RWPE1 (cell line): Measurements from ENCODE around the gene RPP38.

Source experiments
- CTCF ChIA-PET: fragments of 350-600 bp; sonication (Branson Sonifier 250); formaldehyde crosslinking; extraction: SDS; loops from one replicate; lab custom pipeline; 2021; lab: Yijun Ruan, JAX
- POLR2A ChIA-PET: fragments of 400-600 bp; formaldehyde crosslinking; extraction: SDS; loops from one replicate; lab custom pipeline; 2020; ENCODE audit warnings: antibody characterized with exemption; ENCODE audit not compliant: low non-redundant PET; lab: Yijun Ruan, JAX
- DNase-seq: peaks from one replicate; pipeline ENCODE4 v3.0.0; 2012; ENCODE audit warnings: low spot score
- H3K27ac ChIP-seq: fragments of 450-650 bp; 2 replicates; pipeline ENCODE4 v1.5.1; 2017
- CTCF ChIP-seq: fragments of 450-650 bp; conservative IDR thresholded peaks from 2 replicates; pipeline ENCODE4 v1.5.1; 2017; ENCODE audit warnings: low read depth, mild to moderate bottlenecking

Gene RPP38

GRCh38 chr10:15060638-15061037, 36.5 kb upstream of the RPP38 start:
- DNase-seq, result no peak
- ChIA-PET POLR2A (no interaction called here), CTCF (no interaction called here)
- TF ChIP-seq CTCF, result no peak
- H3K27ac ChIP-seq, result no peak overlapping the region

GRCh38 chr10:15067154-15067553, 30.0 kb upstream of the RPP38 start:
- no peak for DNase-seq
- no peak overlapping the region for H3K27ac ChIP-seq
- no peak for TF ChIP-seq CTCF
- ChIA-PET POLR2A (no interaction called here), CTCF (no interaction called here)

- ChIA-PET POLR2A (no interaction called here), CTCF (no interaction called here)
- DNase-seq, result peak; percentile 50
These were observed 28.4 kb upstream of the RPP38 start for GRCh38 chr10:15068802-15069201.

GRCh38 chr10:15069230-15069629, 27.9 kb upstream of the RPP38 start:
- no peak for DNase-seq
- ChIA-PET POLR2A (no interaction called here), CTCF (interaction anchor here (0.6 kb wide), 1 partner anchor 281 kb away, joined by 3 read pairs; no protein-coding TSS in a partner anchor)
- no peak overlapping the region for H3K27ac ChIP-seq
- no peak for TF ChIP-seq CTCF

More at GRCh38 chr10:15068802-15069201, 28.4 kb upstream of the RPP38 start:
- no peak overlapping the region for H3K27ac ChIP-seq
- no peak for TF ChIP-seq CTCF

- DNase-seq, result no peak
- H3K27ac ChIP-seq, result no peak overlapping the region
- no peak for TF ChIP-seq CTCF
- ChIA-PET POLR2A (no interaction called here), CTCF (no interaction called here)
These were observed 24.8 kb upstream of the RPP38 start for GRCh38 chr10:15072358-15072757.

GRCh38 chr10:15075421-15075820, 21.7 kb upstream of the RPP38 start:
- no peak for TF ChIP-seq CTCF
- DNase-seq, result no peak
- ChIA-PET POLR2A (no interaction called here), CTCF (interaction anchor here (0.7 kb wide), 1 partner anchor 92 kb away, joined by 3 read pairs; no protein-coding TSS in a partner anchor)
- H3K27ac ChIP-seq, result no peak overlapping the region
